Measurements from ENCODE around the gene IRX4.

DNA sequence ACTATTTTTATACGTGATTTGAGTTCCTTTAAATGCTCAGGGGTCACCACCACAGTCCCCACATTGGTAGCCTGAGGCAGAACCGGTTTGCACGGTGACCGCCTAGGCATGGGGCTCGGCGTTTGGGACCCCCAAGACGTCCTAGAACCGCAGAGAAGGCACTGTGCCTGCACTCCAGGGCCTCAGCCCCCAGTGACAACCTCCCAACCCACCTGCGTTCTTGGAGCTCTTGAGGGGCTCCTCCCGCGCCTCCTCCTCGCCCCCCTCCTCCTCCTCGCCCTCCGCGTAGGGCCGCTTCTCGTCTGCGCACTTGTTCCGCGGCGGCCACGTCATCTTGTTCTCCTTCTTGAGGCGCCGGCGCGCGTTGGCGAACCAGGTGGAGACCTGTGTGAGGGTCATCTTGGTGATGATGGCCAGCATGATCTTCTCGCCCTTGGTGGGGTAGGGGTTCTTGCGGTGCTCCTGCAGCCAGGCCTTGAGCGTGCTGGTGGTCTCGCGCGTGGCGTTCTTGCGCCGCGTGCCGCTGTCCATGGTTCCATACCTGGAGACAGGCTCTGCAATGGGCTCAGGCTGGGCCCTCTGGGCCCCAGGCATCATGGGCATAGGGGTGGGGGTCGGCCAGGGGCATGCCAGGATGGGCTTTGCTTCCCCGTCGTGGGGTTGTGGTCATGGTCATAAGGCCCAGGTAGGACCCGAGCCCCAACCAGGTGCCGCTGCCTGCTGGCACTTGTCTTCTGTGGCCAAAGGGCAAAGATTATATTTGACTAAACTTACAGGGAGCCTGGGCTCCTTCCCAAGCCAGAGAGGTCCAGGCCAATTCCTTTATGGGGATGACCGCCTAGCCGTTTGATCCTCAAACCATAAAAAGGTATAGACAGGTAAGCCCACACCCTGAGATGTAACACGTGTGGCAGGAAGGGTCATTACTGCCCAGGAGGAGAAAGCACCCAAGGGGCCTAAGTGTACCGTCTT is 3.1 kb downstream of the IRX4 start:
- TF ChIP-seq, protein P1, sequence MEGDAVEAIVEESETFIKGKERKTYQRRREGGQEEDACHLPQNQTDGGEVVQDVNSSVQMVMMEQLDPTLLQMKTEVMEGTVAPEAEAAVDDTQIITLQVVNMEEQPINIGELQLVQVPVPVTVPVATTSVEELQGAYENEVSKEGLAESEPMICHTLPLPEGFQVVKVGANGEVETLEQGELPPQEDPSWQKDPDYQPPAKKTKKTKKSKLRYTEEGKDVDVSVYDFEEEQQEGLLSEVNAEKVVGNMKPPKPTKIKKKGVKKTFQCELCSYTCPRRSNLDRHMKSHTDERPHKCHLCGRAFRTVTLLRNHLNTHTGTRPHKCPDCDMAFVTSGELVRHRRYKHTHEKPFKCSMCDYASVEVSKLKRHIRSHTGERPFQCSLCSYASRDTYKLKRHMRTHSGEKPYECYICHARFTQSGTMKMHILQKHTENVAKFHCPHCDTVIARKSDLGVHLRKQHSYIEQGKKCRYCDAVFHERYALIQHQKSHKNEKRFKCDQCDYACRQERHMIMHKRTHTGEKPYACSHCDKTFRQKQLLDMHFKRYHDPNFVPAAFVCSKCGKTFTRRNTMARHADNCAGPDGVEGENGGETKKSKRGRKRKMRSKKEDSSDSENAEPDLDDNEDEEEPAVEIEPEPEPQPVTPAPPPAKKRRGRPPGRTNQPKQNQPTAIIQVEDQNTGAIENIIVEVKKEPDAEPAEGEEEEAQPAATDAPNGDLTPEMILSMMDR (IDR thresholded peaks at IDR 0.05; ENCODE audit: borderline replicate concordance, extremely low read depth, low read length, poor library complexity, severe bottlenecking): no peak
- TF ChIP-seq EZH2 (IDR thresholded peaks at IDR 0.05; ENCODE audit: borderline replicate concordance, low read depth, low read length, severe bottlenecking): no peak

All from DND-41 (cell line).